B cell (primary cell): ENCODE data around the gene SLC13A1. TPM values are rescaled to one million over a fixed set of nuclear protein-coding genes. Genes with fewer than 3 reads are reported as not detected.

ENCODE experiments used
- ATAC-seq: fragments of 200-7000 bp; cut with Tn5 transposase; one replicate; pipeline ENCODE4 v1.10.0; 2021; ENCODE audit warnings: low read depth, mild to moderate bottlenecking, moderate number of reproducible peaks, moderate library complexity
- CTCF ChIA-PET: fragments of 350-600 bp; sonication (Branson Sonifier 250); formaldehyde crosslinking; loops from one replicate; lab custom pipeline; 2021; ENCODE audit warnings: antibody characterized with exemption, inconsistent platforms; lab: Charles Lee
- POLR2A ChIA-PET: fragments of 350-600 bp; sonication (Branson Sonifier 250); formaldehyde crosslinking; loops from one replicate; lab custom pipeline; 2021; ENCODE audit warnings: antibody characterized with exemption; lab: Charles Lee
- DNase-seq: peaks from one replicate; pipeline ENCODE4 v3.0.0; 2013
- H2AFZ ChIP-seq: 2 replicates; pipeline ENCODE4 v1.6.1; 2012; ENCODE audit warnings: mild to moderate bottlenecking, low read depth, low read length; ENCODE audit not compliant: insufficient read depth, poor library complexity, severe bottlenecking
- H3K27ac ChIP-seq, 2 donors: 1 replicate in 1 of 2; 2 replicates in 1 of 2; pipeline ENCODE4 v1.5.1; 2012 to 2013; ENCODE audit warnings: low read length in 2 of 2, mild to moderate bottlenecking in 2 of 2, moderate library complexity in 1 of 2
- H3K27me3 ChIP-seq, 4 experiments: fragments of 200-600 bp in 1 of 4; sonication (generic) in 1 of 4; replicated peaks in 1 of 4; 1 replicate in 2 of 4; 2 replicates in 2 of 4; pipeline versions ENCODE4 v1.6.1 to v1.7.0; 2013 to 2016; ENCODE audit warnings: low read length in 3 of 4, mild to moderate bottlenecking in 2 of 4, mixed read lengths in 1 of 4, moderate library complexity in 1 of 4; ENCODE audit not compliant: insufficient read depth in 4 of 4, control insufficient read depth in 3 of 4; ENCODE audit errors: control extremely low read depth in 1 of 4
- H3K36me3 ChIP-seq, 2 experiments: replicated peaks in 1 of 2; 1 replicate in 1 of 2; 2 replicates in 1 of 2; pipeline versions ENCODE4 v1.6.1 to v1.7.1; 2013; ENCODE audit warnings: low read length in 1 of 2; ENCODE audit not compliant: insufficient read depth in 2 of 2, control insufficient read depth in 1 of 2; ENCODE audit errors: control extremely low read depth in 1 of 2, extremely low read depth in 1 of 2
- H3K4me1 ChIP-seq, 2 donors: fragments of 200-600 bp in 1 of 2; sonication (generic) in 1 of 2; 1 replicate in 1 of 2; 2 replicates in 1 of 2; pipeline versions ENCODE4 v1.5.1 to v1.6.1; 2013 to 2017; ENCODE audit warnings: low read length in 2 of 2; ENCODE audit not compliant: control insufficient read depth in 2 of 2, insufficient read depth in 2 of 2
- H3K4me2 ChIP-seq: replicated peaks from 2 replicates; pipeline ENCODE3; 2012; ENCODE audit warnings: mild to moderate bottlenecking, low read depth, low read length; ENCODE audit not compliant: poor library complexity, severe bottlenecking
- H3K4me3 ChIP-seq, 5 experiments: fragments of 200-600 bp in 1 of 5; sonication (generic) in 1 of 5; 1 replicate in 3 of 5; 2 replicates in 2 of 5; pipeline versions ENCODE4 v1.5.1 to v1.7.0; 2011 to 2016; ENCODE audit warnings: low read length in 4 of 5, mild to moderate bottlenecking in 4 of 5, low read depth in 2 of 5, control low read depth in 1 of 5, moderate library complexity in 1 of 5; ENCODE audit not compliant: insufficient read depth in 1 of 5; ENCODE audit errors: control extremely low read depth in 1 of 5, extremely low read depth in 1 of 5
- H3K79me2 ChIP-seq: fragments of 200-600 bp; sonication (generic); one replicate; pipeline ENCODE4 v1.6.0; 2016; ENCODE audit warnings: low read length; ENCODE audit not compliant: control insufficient read depth, insufficient read depth
- H3K9ac ChIP-seq: fragments of 200-600 bp; sonication (generic); 2 replicates; pipeline ENCODE4 v1.6.1; 2017; ENCODE audit warnings: mild to moderate bottlenecking, low read length, moderate library complexity
- H3K9me3 ChIP-seq, 3 donors: one replicate each; pipeline versions ENCODE4 v1.6.1 to v1.7.1; 2013; ENCODE audit warnings: low read length in 2 of 3; ENCODE audit not compliant: control insufficient read depth in 2 of 3, insufficient read depth in 1 of 3; ENCODE audit errors: control extremely low read depth in 1 of 3
- H4K20me1 ChIP-seq: 2 replicates; pipeline ENCODE4 v1.6.0; 2012; ENCODE audit warnings: mild to moderate bottlenecking, low read length; ENCODE audit not compliant: insufficient read depth, control insufficient read depth, poor library complexity, severe bottlenecking
- H3K27ac Mint-ChIP-seq: one replicate; pipeline ENCODE4 v1.8.0; 2021; ENCODE audit warnings: mixed read lengths
- H3K27me3 Mint-ChIP-seq: one replicate; pipeline ENCODE4 v1.8.0; 2021; ENCODE audit warnings: mixed read lengths
- H3K4me1 Mint-ChIP-seq: one replicate; pipeline ENCODE4 v1.8.0; 2021; ENCODE audit warnings: mixed read lengths
- H3K4me3 Mint-ChIP-seq: one replicate; pipeline ENCODE4 v1.8.0; 2021; ENCODE audit warnings: mixed read lengths
- H3K9me3 Mint-ChIP-seq: one replicate; pipeline ENCODE4 v1.8.0; 2022; ENCODE audit warnings: mixed read lengths; ENCODE audit not compliant: insufficient read depth
- EZH2 ChIP-seq: IDR thresholded peaks from 2 replicates; pipeline ENCODE4 v1.6.1; 2012; ENCODE audit warnings: borderline replicate concordance, low read depth, mild to moderate bottlenecking, moderate library complexity, low read length; ENCODE audit not compliant: insufficient read depth, poor library complexity, severe bottlenecking
- WGBS: methylation state at CpG from one replicate; pipeline ENCODE4 v1.1.5; 2013; ENCODE audit warnings: missing lambda C conversion rate; ENCODE audit not compliant: insufficient coverage; 5-methylcytosine and 5-hydroxymethylcytosine counted together
- intact Hi-C: fragments of 100-400 bp; cut with micrococcal nuclease; formaldehyde crosslinking; loops from one replicate; pipeline ENCODE4 v1.10.0; 2022
- polyA minus RNA-seq: library from RNA; depleted of rRNA, polyadenylated mRNA; stranded (reverse); fragments of >200 nt; gene quantifications from 2 replicates; pipeline ENCODE4 v1.2.3, GENCODE V29; 2012
- polyA plus RNA-seq: library from polyadenylated mRNA; depleted of rRNA; stranded (reverse); fragments of >200 nt; gene quantifications from 2 replicates; pipeline ENCODE4 v1.2.3, GENCODE V29; 2012
- total RNA-seq, 2 donors: library from RNA; stranded (reverse); fragments of 120-200 nt in 1 of 2; gene quantifications; 1 replicate in 1 of 2; 2 replicates in 1 of 2; pipeline versions ENCODE4 v1.2.3 to v1.2.4, GENCODE V29; 2013 to 2022
- TF ChIP-seq, protein P1 (sequence below): fragments of 200-600 bp; IDR thresholded peaks from one replicate; pipeline ENCODE4 v1.8.0; 2022; ENCODE audit warnings: antibody characterized with exemption, mild to moderate bottlenecking

SLC13A1 gene, protein sequence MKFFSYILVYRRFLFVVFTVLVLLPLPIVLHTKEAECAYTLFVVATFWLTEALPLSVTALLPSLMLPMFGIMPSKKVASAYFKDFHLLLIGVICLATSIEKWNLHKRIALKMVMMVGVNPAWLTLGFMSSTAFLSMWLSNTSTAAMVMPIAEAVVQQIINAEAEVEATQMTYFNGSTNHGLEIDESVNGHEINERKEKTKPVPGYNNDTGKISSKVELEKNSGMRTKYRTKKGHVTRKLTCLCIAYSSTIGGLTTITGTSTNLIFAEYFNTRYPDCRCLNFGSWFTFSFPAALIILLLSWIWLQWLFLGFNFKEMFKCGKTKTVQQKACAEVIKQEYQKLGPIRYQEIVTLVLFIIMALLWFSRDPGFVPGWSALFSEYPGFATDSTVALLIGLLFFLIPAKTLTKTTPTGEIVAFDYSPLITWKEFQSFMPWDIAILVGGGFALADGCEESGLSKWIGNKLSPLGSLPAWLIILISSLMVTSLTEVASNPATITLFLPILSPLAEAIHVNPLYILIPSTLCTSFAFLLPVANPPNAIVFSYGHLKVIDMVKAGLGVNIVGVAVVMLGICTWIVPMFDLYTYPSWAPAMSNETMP
- total RNA-seq (0.10 TPM in 1 of 2 replicates, not detected in the other), polyA plus RNA-seq (not detected in 2 replicates), polyA minus RNA-seq (not detected in 2 replicates)
- total RNA-seq (2013) = not detected

DNA sequence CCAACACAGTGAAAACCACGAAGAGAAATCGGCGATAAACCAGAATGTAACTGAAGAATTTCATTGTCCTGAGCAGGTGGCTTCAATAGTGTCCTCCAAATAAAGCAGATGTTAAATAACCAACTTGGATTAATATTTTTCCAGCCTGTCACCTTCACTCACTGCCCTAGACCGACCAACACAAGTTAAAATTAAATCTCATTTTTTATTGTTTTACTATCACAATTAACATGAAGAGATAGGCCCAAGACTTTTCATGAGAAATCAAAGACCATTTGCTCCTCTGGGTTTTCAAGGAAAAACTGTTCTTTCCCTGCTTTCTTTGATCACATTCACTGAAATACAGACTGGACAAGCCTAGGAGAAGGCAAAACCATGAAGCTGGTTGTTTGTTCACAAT lies at the start of gene SLC13A1:
TSS of gene SLC13A1 (minus strand) at position 87 of the 400 bp plus-strand sequence. CDS start at position 64, 23 bp downstream.
- no peaks in the 10 kb centered on the region for H4K20me1 ChIP-seq
- H3K4me1 ChIP-seq = no peaks in the 10 kb centered on the region
- WGBS = 100% methylated on average over 1 of the region's 4 CpGs
- Mint-ChIP-seq H3K9me3 (peaks cover 2% of the 10 kb centered on the region), H3K27me3 (no peaks in the 10 kb centered on the region), H3K4me3 (no peak within 1 kb of the TSS), H3K4me1 (no peaks in the 10 kb centered on the region), H3K27ac (no peak within 1 kb of the TSS)
- H3K27me3 ChIP-seq = no peaks in the 10 kb centered on the region
- intact Hi-C loops = no loop called here
- no peak within 1 kb of the TSS for H3K9ac ChIP-seq
- no peak within 1 kb of the TSS for H3K4me3 ChIP-seq
- ChIA-PET CTCF (no interaction called here), POLR2A (no interaction called here)
- H3K9me3 ChIP-seq = no peaks in the 10 kb centered on the region
- H3K4me2 ChIP-seq = no peak within 1 kb of the TSS
- H2AFZ ChIP-seq = no peak within 1 kb of the TSS
- H3K27ac ChIP-seq = no peak within 1 kb of the TSS
- no peaks in the 10 kb centered on the region for H3K36me3 ChIP-seq
- H3K79me2 ChIP-seq = no peaks in the 10 kb centered on the region
- no peak for ATAC-seq
- TF ChIP-seq, protein P1, sequence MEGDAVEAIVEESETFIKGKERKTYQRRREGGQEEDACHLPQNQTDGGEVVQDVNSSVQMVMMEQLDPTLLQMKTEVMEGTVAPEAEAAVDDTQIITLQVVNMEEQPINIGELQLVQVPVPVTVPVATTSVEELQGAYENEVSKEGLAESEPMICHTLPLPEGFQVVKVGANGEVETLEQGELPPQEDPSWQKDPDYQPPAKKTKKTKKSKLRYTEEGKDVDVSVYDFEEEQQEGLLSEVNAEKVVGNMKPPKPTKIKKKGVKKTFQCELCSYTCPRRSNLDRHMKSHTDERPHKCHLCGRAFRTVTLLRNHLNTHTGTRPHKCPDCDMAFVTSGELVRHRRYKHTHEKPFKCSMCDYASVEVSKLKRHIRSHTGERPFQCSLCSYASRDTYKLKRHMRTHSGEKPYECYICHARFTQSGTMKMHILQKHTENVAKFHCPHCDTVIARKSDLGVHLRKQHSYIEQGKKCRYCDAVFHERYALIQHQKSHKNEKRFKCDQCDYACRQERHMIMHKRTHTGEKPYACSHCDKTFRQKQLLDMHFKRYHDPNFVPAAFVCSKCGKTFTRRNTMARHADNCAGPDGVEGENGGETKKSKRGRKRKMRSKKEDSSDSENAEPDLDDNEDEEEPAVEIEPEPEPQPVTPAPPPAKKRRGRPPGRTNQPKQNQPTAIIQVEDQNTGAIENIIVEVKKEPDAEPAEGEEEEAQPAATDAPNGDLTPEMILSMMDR = no peak
- TF ChIP-seq EZH2 = no peak
- DNase-seq = no peak

DNA sequence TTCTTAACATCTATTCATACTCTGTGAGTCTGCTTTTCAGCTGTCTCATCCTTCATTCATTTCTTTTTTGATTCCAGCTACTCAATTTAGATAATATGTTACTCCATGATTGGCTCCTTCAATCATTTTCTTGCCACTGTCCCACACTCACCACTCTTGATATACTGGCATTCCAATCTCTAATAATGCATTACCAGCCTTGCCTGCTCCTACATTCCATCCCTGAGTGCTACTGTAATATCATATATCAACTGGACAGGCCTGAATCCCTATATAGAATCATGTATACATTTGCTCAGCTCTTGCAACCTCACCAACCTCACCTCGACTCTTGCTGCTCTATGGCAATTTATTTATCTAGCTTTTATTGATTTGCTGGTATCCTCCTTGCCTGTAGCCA lies 45.0 kb upstream of the SLC13A1 start:
- no peak overlapping the region for H3K27ac ChIP-seq
- no peak for ATAC-seq
- no peaks in the 10 kb centered on the region for H3K79me2 ChIP-seq
- H3K4me3 ChIP-seq = no peak overlapping the region
- H3K27ac Mint-ChIP-seq = no peak overlapping the region
- H3K4me1 ChIP-seq = no peaks in the 10 kb centered on the region
- no peaks in the 10 kb centered on the region for H3K27me3 ChIP-seq
- no peak overlapping the region for H2AFZ ChIP-seq
- H4K20me1 ChIP-seq = no peaks in the 10 kb centered on the region
- no peak for TF ChIP-seq EZH2
- TF ChIP-seq, protein P1 = no peak
- H3K4me3 Mint-ChIP-seq = no peak overlapping the region
- H3K4me1 Mint-ChIP-seq = no peaks in the 10 kb centered on the region
- no peaks in the 10 kb centered on the region for H3K36me3 ChIP-seq
- no CpG with 5 or more reads among the region's 1 CpG for WGBS
- H3K27me3 Mint-ChIP-seq = no peaks in the 10 kb centered on the region
- ChIA-PET POLR2A (no interaction called here), CTCF (no interaction called here)
- no peak for DNase-seq
- intact Hi-C loops = loop anchor here (5.0 kb wide), 1 partner anchor 493 kb away; no protein-coding TSS in a partner anchor
- H3K9ac ChIP-seq = no peak overlapping the region
- H3K9me3 Mint-ChIP-seq = no peaks in the 10 kb centered on the region
- no peaks in the 10 kb centered on the region for H3K9me3 ChIP-seq
- H3K4me2 ChIP-seq = no peak overlapping the region
